Keratinocyte (primary cell): ENCODE measurements around the gene RIC8A. TPM values are rescaled to one million over a fixed set of nuclear protein-coding genes. Genes with fewer than 3 reads are reported as not detected.

Source experiments
- DNase-seq: peaks from one replicate; pipeline ENCODE4 v3.0.0-alpha.2; 2011; ENCODE audit warnings: low read depth, missing footprints, low spot score
- FAIRE-seq: peaks from 2 replicates; lab custom pipeline; 2011; peaks lifted over from hg19 to GRCh38; lab: Jason Lieb, UNC
- H2AFZ ChIP-seq: 2 replicates; pipeline ENCODE4 v1.6.0; 2012; ENCODE audit warnings: low read length, control low read depth, inconsistent platforms; ENCODE audit not compliant: control insufficient read depth
- H3K27ac ChIP-seq: 2 replicates; pipeline ENCODE4 v1.5.1; 2011; ENCODE audit warnings: low read length; ENCODE audit not compliant: control insufficient read depth, insufficient read depth
- H3K27me3 ChIP-seq: 3 replicates; pipeline ENCODE4 v1.6.0; 2011; ENCODE audit warnings: low read length; ENCODE audit not compliant: control insufficient read depth, insufficient read depth; ENCODE audit errors: extremely low read depth
- H3K36me3 ChIP-seq, 2 experiments: 2 replicates in 1 of 2; 3 replicates in 1 of 2; pipeline ENCODE4 v1.5.1; 2011; ENCODE audit warnings: low read length in 2 of 2, mild to moderate bottlenecking in 1 of 2; ENCODE audit not compliant: control insufficient read depth in 2 of 2, insufficient read depth in 2 of 2; ENCODE audit errors: extremely low read depth in 1 of 2
- H3K4me1 ChIP-seq: 3 replicates; pipeline ENCODE4 v1.5.1; 2011; ENCODE audit warnings: low read length; ENCODE audit not compliant: control insufficient read depth, insufficient read depth; ENCODE audit errors: extremely low read depth
- H3K4me2 ChIP-seq: 3 replicates; pipeline ENCODE4 v1.6.0; 2011; ENCODE audit warnings: low read depth, low read length; ENCODE audit not compliant: control insufficient read depth, insufficient read depth; ENCODE audit errors: extremely low read depth
- H3K4me3 ChIP-seq, 3 experiments: fragments of 200-600 bp in 1 of 3; sonication (generic) in 1 of 3; 2 replicates in 2 of 3; 3 replicates in 1 of 3; pipeline ENCODE4 v1.5.1; 2011 to 2016; ENCODE audit warnings: low read length in 3 of 3, mild to moderate bottlenecking in 3 of 3, control low read depth in 2 of 3, inconsistent platforms in 1 of 3, low read depth in 1 of 3, mixed read lengths in 1 of 3, mixed run types in 1 of 3, moderate library complexity in 1 of 3; ENCODE audit not compliant: control insufficient read depth in 2 of 3, insufficient read depth in 2 of 3; ENCODE audit errors: extremely low read depth in 1 of 3
- H3K79me2 ChIP-seq: 2 replicates; pipeline ENCODE4 v1.6.0; 2012; ENCODE audit warnings: low read length; ENCODE audit not compliant: control insufficient read depth, insufficient read depth
- H3K9ac ChIP-seq: 3 replicates; pipeline ENCODE4 v1.6.0; 2011; ENCODE audit warnings: low read length; ENCODE audit not compliant: control insufficient read depth, insufficient read depth; ENCODE audit errors: extremely low read depth
- H3K9me1 ChIP-seq: 3 replicates; pipeline ENCODE4 v1.6.0; 2011; ENCODE audit warnings: low read length; ENCODE audit not compliant: control insufficient read depth, insufficient read depth; ENCODE audit errors: extremely low read depth
- H3K9me3 ChIP-seq: 2 replicates; pipeline ENCODE4 v1.5.1; 2012; ENCODE audit warnings: low read depth, low read length; ENCODE audit not compliant: control insufficient read depth
- H4K20me1 ChIP-seq: 3 replicates; pipeline ENCODE4 v1.6.0; 2011; ENCODE audit warnings: low read length; ENCODE audit not compliant: control insufficient read depth, insufficient read depth; ENCODE audit errors: extremely low read depth
- CTCF ChIP-seq, 3 experiments: IDR thresholded peaks in 1 of 3; conservative IDR thresholded peaks in 1 of 3; optimal IDR thresholded peaks in 1 of 3; 2 replicates in 2 of 3; 3 replicates in 1 of 3; pipeline versions ENCODE3 to v1.5.1; 2011; ENCODE audit warnings: low read length in 3 of 3, mild to moderate bottlenecking in 3 of 3, moderate library complexity in 2 of 3, control low read depth in 1 of 3, inconsistent platforms in 1 of 3; ENCODE audit not compliant: insufficient read depth in 2 of 3; ENCODE audit errors: extremely low read depth in 1 of 3
- EZH2 ChIP-seq: IDR thresholded peaks from one replicate; pipeline ENCODE4 v1.6.1; 2012; ENCODE audit warnings: inconsistent platforms, mild to moderate bottlenecking, low read length, moderate library complexity
- dilution Hi-C: fragments of 300-500 bp; cut with MboI; formaldehyde crosslinking; loops from one replicate; pipeline ENCODE4 v1.7.0; 2020; ENCODE audit warnings: low sequenced_read_pairs; ENCODE audit not compliant: extremely low pct_ligation_motif_present
- polyA plus RNA-seq, 5 experiments: library from polyadenylated mRNA; depleted of rRNA in 3 of 5; stranded (reverse) in 3 of 5; stranded (forward) in 1 of 5; unstranded in 1 of 5; fragments of >200 nt; gene quantifications; 1 replicate in 1 of 5; 2 replicates in 3 of 5; 3 replicates in 1 of 5; pipeline versions ENCODE4 v1.2.1 to v1.2.3, GENCODE V29; 2011 to 2012; ENCODE audit warnings: missing spikeins in 2 of 5, low read depth in 1 of 5, low replicate concordance in 1 of 5

Gene RIC8A
- polyA plus RNA-seq, 1 donor (not counting 4 experiments of a cell fraction or from before 2014, with no cell fraction given) = 120 TPM

- Histone ChIP-seq H4K20me1 (no peaks in the 10 kb centered on the region), H3K9ac (no peak overlapping the region), H3K27ac (no peak overlapping the region), H3K4me1 (peaks cover 13% of the 10 kb centered on the region), H3K9me3 (no peaks in the 10 kb centered on the region), H3K9me1 (no peaks in the 10 kb centered on the region), H2AFZ (no peak overlapping the region), H3K27me3 (no peaks in the 10 kb centered on the region), H3K36me3 (peaks cover 2% of the 10 kb centered on the region in 2 experiments), H3K4me2 (no peak overlapping the region), H3K79me2 (no peaks in the 10 kb centered on the region), H3K4me3 (no peak overlapping the region)
- no peak for DNase-seq
- no peak for TF ChIP-seq CTCF (optimal IDR thresholded peaks at IDR 0.05 in 1 of 3, IDR thresholded peaks at IDR 0.05 in 1 of 3, conservative IDR thresholded peaks at IDR 0.05 in 1 of 3; ENCODE audit: extremely low read depth in 1 of 3, insufficient read depth in 2 of 3, low read length in 3 of 3)
- TF ChIP-seq EZH2 = no peak
- dilution Hi-C loops = no loop called here
- FAIRE-seq = no peak
Observed at GRCh38 chr11:221539-221938, 14.0 kb downstream of the RIC8A start.

GRCh38 chr11:221998-222789, 14.7 kb downstream of the RIC8A start:
- Histone ChIP-seq H2AFZ (no peak overlapping the region), H3K4me3 (no peak overlapping the region), H3K4me1 (peaks cover 13% of the 10 kb centered on the region), H3K36me3 (peaks cover 2% of the 10 kb centered on the region in 2 experiments), H3K9ac (no peak overlapping the region), H3K4me2 (no peak overlapping the region), H3K27me3 (no peaks in the 10 kb centered on the region), H4K20me1 (no peaks in the 10 kb centered on the region), H3K9me3 (no peaks in the 10 kb centered on the region), H3K9me1 (no peaks in the 10 kb centered on the region), H3K27ac (no peak overlapping the region), H3K79me2 (no peaks in the 10 kb centered on the region)
- DNase-seq (no peak), FAIRE-seq (no peak)
- dilution Hi-C loops = no loop called here
- no peak for TF ChIP-seq CTCF (optimal IDR thresholded peaks at IDR 0.05 in 1 of 3, IDR thresholded peaks at IDR 0.05 in 1 of 3, conservative IDR thresholded peaks at IDR 0.05 in 1 of 3; ENCODE audit: extremely low read depth in 1 of 3, insufficient read depth in 2 of 3, low read length in 3 of 3)
